HG03280 (cell line): ENCODE measurements around the gene SLC35B1.
"Not testable (repeated sequence)": the region's sequence is repeated elsewhere in the genome, so short reads cannot be mapped to it uniquely, and the experiment has no call there.

Source experiments
- ATAC-seq: cut with Tn5 transposase; IDR thresholded peaks from one replicate; pipeline ENCODE4 v1.9.1; 2021; ENCODE audit warnings: mild to moderate bottlenecking, moderate library complexity; ENCODE audit not compliant: unreplicated experiment

The SLC35B1 gene

DNA sequence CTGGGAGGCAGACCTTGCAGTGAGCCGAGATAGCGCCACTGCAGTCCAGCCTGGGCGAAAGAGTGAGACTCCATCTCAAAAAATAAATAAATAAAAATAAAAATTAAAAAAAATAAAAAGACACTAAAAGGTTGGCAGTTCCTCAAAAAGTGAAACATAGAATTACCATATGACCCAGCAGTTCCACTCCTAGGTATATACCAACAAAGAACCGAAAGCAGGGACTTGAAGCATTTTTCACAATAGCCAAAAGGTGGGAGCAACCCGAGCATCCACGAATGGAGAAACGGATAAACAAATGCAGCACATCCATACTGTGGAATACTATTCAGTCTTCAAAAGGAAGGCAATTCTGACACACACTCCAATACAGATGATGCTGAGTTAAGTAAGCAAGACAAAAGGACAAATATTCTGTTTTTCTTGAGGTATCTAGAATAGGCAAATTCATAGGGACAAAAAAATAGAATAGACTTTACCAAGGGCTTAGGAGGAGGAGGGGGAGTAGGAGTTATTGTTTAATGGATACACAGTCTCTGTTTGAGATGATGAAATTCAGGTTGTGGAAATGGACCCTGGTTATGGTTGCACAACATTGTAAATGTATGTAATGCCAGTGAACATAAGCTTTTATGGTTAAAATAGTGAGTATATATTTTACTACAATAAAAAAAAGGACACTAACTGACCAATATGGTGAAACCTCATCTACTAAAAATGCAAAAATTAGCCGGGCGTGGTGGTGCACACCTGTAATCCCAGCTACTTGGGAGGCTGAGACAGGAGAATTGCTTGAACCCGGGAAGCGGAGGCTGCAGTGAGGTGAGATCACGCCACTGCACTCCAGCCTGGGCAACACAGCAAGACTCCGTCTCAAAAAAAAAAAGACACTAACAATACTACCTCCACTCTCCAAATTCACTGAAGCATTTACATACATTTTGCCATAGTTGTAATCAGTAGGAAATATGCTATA lies 27.0 kb upstream of the SLC35B1 start:
- no peak for ATAC-seq

DNA sequence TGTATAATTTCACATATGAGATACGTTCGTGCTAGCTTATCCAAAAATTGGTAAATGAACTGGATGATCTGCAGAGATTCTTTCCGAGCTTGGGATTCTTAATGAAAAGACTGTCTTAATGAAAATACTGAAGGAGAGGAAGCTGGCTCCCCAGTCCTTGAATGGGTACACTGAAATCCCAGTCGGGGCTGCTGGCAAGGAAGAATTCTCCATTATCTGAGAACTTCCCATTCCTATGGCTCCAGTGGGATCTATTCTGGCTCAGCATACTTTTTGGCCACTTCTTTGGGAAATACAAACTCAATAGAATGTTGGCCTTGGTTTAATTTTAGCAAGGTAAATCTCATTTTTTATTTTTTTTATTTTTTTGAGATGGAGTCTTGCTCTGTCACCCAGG lies 23.7 kb upstream of the SLC35B1 start:
- ATAC-seq, result no peak

DNA sequence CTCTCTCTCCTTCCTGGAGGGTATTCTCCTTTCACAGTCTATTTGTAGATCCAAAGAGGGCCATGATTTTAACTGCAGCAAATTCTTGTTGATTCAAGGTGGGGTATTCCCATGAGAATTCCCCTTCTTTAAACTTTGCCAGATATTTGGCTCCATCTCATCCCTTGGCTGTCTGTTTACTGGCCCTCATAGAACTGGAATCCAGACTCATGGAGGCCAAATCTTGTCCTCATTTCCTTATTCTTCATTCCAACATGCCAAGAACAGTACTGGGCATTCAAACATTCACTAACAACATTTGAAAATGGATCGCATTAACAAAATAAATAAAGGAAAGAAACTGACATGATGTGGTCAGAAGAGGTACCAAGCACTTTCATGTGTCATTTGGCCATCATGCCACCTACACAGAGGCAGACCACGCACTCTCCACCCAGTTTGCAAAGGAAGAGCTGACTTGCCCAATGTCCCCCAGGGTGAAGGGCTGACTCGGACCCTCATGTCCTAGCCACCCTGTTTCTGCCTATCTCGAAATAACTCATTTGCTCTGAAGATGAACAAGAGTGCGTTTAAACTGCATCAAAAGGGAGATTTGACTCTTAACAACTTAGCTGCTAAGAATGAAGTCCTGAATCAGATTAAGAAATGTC lies 23.1 kb upstream of the SLC35B1 start:
- ATAC-seq, result no peak

- no peak for ATAC-seq
Measured at GRCh38 chr17:49730078-49730784, 22.5 kb upstream of the SLC35B1 start.

GRCh38 chr17:49729069-49729468 lies 21.3 kb upstream of the SLC35B1 start:
- no peak for ATAC-seq

GRCh38 chr17:49728425-49728824 lies 20.7 kb upstream of the SLC35B1 start:
- ATAC-seq, result no peak

DNA sequence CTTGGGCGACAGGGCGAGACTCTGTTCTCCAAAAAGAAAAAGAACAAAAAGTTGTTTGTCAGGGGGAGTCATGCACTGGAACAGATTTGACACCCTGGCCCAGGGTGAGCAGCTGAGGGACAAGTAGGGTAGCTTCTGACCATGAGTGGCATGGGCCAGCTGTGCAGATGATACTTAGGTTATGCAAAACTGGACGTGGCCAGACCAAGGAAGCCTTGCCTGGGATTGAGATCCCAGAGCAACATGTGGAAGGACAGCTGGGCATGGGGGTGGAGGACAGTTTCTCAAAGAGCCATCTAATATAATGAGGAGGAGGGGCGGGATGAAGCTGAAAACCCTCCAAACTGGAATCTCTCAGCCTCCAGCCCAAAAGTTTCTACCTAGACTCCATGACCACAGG lies 19.6 kb upstream of the SLC35B1 start:
- no peak for ATAC-seq

GRCh38 chr17:49725452-49726130 lies 17.8 kb upstream of the SLC35B1 start:
- no peak for ATAC-seq

GRCh38 chr17:49724552-49724951 lies 16.8 kb upstream of the SLC35B1 start:
- not testable (repeated sequence) for ATAC-seq

- no peak for ATAC-seq
Measured at GRCh38 chr17:49723423-49723822, 15.7 kb upstream of the SLC35B1 start.

DNA sequence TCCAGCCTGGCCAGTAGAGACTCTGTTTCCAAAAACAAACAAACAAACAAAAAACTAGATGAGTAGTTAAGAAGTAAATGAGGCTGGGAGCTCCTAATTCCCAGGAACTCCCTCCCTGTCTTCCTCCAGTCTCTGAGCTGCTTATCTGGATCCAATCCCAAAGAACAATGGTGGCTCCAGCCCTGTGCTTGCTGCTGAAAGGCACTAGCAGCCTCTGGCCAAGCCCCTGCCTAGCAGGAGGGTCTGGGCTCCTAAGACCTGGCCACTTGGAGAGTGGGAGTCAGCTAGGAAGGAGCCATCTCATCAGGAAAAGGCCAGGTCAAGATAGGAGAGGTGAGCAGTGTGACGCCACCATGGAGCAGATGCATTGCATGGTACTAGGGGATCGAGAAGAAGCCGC lies 14.3 kb upstream of the SLC35B1 start:
- ATAC-seq, result no peak

- no peak for ATAC-seq
Measured at GRCh38 chr17:49717371-49717861, 9.7 kb upstream of the SLC35B1 start.

DNA sequence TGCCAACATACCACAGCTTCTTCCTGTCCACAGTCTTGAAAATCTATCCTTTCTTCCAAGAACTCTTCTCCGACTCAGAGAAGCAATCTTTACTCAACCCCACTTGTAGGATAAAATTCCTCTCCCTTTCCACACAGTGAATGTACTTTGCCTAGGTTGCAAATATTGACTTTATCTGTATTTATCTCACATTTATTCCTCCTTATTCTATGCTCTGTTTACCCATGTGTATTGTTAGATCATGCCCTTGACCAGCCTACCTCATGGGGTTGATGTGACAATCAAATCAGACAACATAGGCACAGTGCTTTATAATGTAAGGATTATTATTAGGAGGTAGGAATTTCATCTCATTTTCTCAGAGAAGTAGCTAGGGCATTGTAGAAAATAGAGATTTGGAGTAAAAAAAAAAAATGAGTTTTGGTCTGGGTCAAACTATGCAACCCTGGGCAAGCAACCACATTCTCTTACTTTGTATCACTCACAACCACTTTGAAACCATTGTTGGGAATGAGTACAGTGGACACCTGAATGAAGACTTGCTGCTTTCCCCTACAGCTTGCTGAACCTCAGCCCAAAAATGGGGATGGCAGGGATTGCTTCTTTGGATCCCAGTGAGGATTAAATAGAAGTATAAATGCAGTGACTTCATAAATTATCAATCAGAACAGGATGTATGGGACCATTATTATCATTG lies 9.1 kb upstream of the SLC35B1 start:
- ATAC-seq, result no peak

DNA sequence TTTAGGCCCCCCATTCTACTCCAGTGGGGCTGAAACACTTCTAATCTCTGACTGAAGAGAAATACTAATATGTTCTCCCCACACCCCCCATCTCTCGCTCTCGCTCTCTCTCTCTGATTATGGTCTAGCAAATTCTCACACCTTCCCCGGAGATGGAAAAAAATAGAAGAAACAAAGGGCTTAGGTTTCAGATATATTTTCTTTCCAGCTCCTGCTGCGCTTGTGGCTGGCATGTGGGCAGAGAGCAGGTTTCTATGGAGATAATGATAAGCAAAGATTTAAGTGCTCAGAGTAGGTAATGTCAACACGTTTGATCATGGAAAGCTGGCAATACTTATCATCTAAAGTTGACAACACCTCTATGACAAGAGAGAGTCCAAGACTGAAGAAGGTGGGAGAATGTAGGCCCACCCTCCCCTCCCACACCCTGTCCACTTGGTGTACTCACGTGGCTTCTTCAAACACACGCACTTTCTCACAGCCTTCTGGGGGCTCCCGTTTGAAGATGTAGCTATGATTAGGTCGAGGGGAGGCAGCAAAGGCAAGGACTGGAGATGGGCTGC lies 8.0 kb upstream of the SLC35B1 start:
- no peak for ATAC-seq

DNA sequence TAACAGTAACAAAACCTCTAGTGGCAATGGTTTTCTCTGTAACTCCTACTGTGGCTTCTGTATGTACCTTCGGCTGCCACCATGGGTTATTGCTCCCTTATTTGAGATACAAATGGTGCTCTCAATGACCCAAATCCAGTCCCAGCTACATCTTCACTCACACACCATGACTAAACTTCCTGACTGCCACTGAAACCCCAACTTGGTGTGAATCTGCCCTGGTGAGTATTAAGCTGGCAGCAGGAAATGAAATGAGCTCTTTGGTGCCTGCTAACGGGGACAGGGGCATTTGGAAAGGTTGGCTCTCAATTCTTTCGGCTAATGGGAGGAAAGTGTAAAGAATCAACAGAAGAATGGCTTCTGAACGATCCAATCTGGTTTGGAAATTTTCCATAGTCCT lies 7.5 kb upstream of the SLC35B1 start:
- no peak for ATAC-seq

DNA sequence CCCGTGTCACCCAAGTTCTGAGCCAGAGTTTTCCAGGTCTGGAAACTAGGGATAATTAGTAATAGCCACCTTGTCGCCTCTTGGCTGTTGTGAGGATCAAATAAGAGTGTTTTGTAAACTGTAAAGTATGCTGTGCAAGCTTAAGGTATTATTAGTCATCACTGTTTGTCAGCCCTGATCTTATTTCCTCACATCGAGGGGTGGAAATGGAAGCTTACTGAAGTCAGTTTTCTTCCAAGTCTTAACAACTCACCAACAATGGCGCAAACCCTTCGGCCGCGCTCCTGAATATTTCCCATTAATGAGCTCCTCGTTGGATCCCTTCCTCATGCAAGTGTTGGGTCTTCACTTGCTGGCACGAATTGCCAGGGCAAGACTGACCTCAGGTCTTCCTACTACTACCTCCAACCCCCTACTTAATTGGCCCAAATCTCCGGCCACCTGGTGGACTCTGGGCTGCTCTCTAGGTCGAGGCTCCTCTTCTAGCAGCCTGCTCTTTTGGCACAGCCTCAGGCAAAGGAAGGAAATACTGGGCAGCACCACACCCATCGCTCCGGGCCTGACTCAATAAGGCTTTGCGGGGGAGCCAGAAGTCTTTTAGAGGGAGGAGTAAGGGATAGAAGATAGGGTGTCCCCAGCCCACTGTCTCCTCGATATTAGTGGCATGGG lies 885 bp upstream of the SLC35B1 start:
- no peak for ATAC-seq

DNA sequence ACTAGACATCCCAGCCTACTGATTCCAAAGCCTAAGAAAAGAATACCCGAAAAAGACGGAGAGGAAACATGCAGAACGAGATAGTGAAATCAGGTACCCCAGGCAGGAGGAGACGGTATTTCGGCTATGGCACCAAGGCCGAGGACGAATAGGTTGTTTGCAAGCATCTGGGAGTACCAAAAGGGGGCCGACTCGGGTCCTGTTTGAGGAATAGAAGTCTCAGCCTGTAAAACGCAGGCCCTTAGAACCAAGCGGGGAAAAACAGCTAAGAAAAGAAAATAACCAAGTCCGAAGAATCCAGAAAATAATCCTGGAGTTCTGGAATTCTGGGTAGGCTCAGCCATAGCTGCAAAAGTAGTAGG lies 537 bp downstream of the SLC35B1 start:
- ATAC-seq, result no peak

DNA sequence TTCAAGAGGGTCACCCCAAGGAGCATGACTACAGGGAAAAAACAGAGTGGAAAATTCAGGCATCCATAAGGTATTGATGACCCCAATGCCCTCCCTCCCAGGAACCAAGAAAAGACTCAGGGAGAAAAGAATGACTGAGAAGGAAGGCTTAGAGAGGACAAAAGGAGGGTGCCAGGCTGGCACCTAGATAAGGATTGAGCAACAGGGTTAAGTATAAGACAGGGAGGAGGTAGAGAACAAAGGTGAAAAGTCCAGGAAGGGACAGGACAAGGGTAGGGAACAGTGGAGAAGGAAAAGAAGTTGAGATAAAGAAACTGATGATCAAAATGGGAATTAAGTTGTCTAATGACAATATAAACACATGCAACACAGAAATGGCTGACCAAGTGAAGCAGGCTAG lies 2.5 kb downstream of the SLC35B1 start:
- no peak for ATAC-seq

GRCh38 chr17:49703557-49704277 lies 4.0 kb downstream of the SLC35B1 start:
- ATAC-seq, result no peak
